Germinal center (tissue), 1 donor: ENCODE measurements around the gene SETDB2.

Experiments used
- DNase-seq: peaks from one replicate; pipeline ENCODE4 v3.0.0; 2012; ENCODE audit warnings: mixed read lengths, low spot score

Gene SETDB2

GRCh38 chr13:49443704-49444523, at the start of gene SETDB2, which contains the start of gene CAB39L:
TSS of gene SETDB2 (plus strand) at chr13:49444274. CDS start at chr13:49451894, 7,620 bp downstream.
TSS of gene CAB39L (minus strand) at chr13:49444064. CDS start at chr13:49382910, 61,154 bp downstream.
- DNase-seq, result peak; percentile 97

- DNase-seq, result no peak
Measured at GRCh38 chr13:49395451-49395865, 48.6 kb upstream of the SETDB2 start.

GRCh38 chr13:49395878-49396380, 48.1 kb upstream of the SETDB2 start:
- no peak for DNase-seq

GRCh38 chr13:49399801-49400472, 44.1 kb upstream of the SETDB2 start:
- no peak for DNase-seq

- peak; percentile 19 for DNase-seq
Measured at GRCh38 chr13:49400755-49401659, 43.1 kb upstream of the SETDB2 start.

GRCh38 chr13:49403996-49404702, 39.9 kb upstream of the SETDB2 start:
- DNase-seq, result no peak

- no peak for DNase-seq
Measured at GRCh38 chr13:49404703-49405020, 39.4 kb upstream of the SETDB2 start.

- no peak for DNase-seq
Measured at GRCh38 chr13:49407068-49407467, 37.0 kb upstream of the SETDB2 start.

- DNase-seq, result no peak
Measured at GRCh38 chr13:49407936-49408335, 36.1 kb upstream of the SETDB2 start.

- DNase-seq, result no peak
Measured at GRCh38 chr13:49409008-49409407, 35.1 kb upstream of the SETDB2 start.

- no peak for DNase-seq
Measured at GRCh38 chr13:49410006-49410405, 34.1 kb upstream of the SETDB2 start.

- no peak for DNase-seq
Measured at GRCh38 chr13:49410477-49410876, 33.6 kb upstream of the SETDB2 start.

GRCh38 chr13:49411353-49411752, 32.7 kb upstream of the SETDB2 start:
- no peak for DNase-seq

GRCh38 chr13:49412749-49413148, 31.3 kb upstream of the SETDB2 start:
- DNase-seq, result no peak

- no peak for DNase-seq
Measured at GRCh38 chr13:49417161-49417560, 26.9 kb upstream of the SETDB2 start.

- no peak for DNase-seq
Measured at GRCh38 chr13:49418206-49418605, 25.9 kb upstream of the SETDB2 start.

GRCh38 chr13:49419276-49419675, 24.8 kb upstream of the SETDB2 start:
- DNase-seq, result no peak

- peak; percentile 50 for DNase-seq
Measured at GRCh38 chr13:49421391-49421790, 22.7 kb upstream of the SETDB2 start.

- DNase-seq, result no peak
Measured at GRCh38 chr13:49424011-49424560, 20.0 kb upstream of the SETDB2 start.

- no peak for DNase-seq
Measured at GRCh38 chr13:49428041-49428763, 15.9 kb upstream of the SETDB2 start.

- no peak for DNase-seq
Measured at GRCh38 chr13:49429121-49429520, 15.0 kb upstream of the SETDB2 start.
